HG03280 (cell line): Measurements from ENCODE around the gene TCHHL1.
"Not testable (repeated sequence)": the region's sequence is repeated elsewhere in the genome, so short reads cannot be mapped to it uniquely, and the experiment has no call there.

ENCODE experiments used
- ATAC-seq: cut with Tn5 transposase; IDR thresholded peaks from one replicate; pipeline ENCODE4 v1.9.1; 2021; ENCODE audit warnings: mild to moderate bottlenecking, moderate library complexity; ENCODE audit not compliant: unreplicated experiment

TCHHL1 gene

DNA sequence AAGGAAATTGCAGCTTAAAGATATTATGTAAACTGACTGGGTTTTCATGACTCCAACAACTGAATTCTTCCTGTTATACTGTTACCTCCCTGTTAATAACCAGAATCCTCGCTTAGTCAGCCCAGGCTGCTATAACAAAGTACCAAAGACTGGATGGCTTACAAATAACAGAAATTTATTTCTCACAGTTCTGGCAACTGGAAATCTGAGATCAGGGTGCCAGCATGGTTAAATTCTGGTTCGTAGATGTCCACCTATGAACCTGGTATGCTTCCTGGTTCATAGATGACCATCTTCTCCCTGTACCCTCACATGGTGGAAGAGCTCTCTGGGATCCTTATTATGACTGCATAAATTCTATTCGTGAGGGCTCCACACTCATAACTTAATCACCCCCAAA lies 8.1 kb upstream of the TCHHL1 start:
- no peak for ATAC-seq

DNA sequence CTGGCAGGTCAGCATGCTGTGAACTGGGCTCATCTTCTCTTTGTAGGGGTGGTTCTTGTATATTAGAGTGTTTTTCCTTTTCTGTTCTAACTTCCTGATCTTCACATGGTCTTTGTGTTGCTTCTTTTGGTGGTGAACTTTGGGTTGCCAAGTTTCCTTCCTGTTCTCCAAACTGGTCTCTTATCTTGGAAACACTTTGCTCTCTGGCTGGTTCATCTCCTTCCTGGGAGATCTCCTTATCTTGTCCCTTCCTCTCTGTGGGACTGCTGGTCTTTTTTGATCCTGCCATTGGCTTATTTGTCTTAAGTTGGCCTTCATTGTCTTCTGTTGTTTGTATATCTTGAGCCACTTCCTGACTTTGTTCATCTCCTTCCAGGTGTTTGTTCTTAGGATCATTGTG lies 2.1 kb downstream of the TCHHL1 start:
- ATAC-seq: no peak

DNA sequence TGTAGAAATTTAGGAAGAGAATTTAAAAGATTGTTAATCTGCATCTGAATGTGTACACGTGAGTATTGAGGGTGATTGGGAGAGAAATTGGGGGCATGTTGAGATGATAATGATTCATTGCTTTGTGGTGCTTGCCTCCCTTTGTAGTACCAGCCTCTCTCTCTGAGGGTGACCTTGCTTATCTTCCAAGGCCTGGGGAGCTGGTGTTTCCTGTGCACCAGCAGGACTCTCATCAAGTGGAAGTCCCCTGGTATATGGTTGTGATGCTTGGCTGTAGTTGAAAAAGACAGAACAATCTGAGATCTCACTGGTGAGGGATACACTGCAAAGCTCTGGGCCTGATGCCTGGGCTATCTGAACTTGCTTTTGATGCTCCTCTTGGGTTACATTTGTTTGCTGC lies 4.0 kb downstream of the TCHHL1 start:
- ATAC-seq: no peak

DNA sequence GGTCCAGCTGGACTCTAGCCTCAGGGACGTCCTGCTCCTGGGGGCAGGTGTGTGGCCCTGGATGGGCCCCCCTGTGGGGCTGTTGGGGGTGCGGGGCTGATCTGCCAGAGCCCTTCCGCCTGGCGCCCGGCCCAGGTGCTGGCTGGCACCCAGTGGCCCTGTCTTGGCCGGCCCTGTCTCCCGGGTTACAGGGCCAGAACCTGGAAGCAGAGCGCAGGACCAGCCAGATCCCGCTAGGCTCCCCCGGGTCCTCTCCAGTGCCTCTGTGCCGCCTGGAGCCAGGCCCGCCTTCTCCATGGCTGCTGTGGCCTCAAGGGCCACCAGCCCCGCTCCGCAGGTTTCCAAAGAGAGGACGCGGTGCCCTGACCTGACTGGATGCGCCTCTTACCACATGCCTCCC lies 7.8 kb downstream of the TCHHL1 start:
- not testable (repeated sequence) for ATAC-seq

DNA sequence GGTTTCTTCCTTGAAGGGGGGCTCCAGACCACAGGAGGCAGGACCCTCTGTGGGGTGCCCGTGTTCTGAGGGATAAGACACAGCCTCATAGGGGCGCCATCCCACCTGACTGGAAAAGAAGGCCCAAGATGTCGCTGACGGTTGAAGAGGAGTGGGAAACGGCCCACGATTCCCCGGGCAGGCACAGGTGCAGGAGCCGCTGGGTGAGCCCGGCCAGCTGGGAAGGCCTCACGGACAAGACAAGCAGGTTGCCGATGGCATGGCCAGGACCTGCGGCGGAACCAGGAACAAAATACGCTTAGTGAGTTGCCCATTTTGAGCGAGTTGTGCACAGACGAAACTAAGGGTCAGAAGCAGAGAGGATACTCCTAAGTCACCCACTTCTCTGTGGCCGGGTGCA lies 8.4 kb downstream of the TCHHL1 start:
- ATAC-seq: not testable (repeated sequence)

DNA sequence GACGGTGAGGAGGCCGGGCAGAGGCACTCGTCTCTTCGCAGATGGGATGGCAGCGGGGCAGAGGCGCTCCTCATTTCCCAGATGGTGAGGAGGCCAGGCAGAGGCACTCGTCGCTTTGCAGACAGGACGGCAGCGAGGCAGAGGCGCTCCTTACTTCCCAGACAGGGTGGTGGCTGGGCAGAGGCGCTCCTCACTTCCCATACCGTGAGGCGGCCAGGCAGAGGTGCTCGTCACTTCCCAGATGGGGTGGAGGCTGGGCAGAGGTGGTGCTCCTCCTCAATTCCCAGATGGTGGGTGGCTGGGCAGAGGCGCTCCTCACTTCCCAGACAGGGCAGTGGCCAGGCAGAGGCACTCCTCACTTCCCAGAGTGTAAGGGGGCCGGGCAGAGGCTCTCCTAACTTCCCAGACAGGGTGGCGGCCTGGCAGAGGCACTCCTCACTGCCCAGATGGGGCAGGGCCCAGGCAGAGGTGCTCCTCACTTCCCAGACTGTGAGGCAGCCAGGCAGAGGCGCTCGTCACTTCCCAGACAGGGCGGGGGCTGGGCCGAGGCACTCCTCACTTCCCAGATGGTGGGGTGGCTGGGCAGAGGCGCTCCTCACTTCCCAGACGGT lies 9.9 kb downstream of the TCHHL1 start:
- ATAC-seq: no peak

DNA sequence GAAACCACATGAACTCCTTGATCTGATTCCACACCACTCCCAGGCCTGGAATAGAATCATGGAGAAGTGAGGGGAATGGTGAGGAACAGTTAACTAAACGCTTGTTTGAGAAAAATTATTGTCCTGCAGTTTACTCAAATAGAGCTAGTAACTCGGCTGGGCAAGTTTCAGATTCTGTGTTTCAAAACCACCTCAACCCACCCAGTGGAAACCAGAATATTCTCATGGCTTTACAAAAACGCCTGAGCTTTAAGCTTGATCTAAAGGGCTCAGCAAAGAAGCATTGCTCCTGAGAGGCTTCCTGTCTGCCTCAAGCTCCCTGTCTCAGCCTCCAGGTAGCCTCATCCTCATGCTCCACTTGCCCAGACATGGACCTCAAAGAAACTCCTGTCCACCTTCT lies 16.6 kb downstream of the TCHHL1 start:
- no peak for ATAC-seq

DNA sequence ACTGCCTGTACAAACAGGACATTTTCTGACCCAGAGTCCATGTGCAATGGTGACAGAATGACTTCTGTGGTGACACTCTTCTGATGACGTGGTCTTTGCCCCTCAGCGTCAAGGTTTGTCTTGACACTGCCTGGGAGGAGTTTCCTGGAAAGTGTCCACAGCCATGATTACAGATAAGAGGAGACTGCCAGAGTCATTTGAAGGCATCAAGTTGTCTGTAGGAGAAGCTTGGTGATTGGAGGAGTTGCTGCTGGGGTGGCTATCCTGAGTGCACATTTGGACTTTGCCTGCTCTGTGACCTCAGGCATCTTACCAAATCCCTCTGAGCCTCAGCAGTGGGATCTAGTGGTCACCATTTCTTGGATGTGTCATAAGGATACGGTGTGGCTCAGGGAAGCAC lies 17.7 kb downstream of the TCHHL1 start:
- ATAC-seq: no peak

DNA sequence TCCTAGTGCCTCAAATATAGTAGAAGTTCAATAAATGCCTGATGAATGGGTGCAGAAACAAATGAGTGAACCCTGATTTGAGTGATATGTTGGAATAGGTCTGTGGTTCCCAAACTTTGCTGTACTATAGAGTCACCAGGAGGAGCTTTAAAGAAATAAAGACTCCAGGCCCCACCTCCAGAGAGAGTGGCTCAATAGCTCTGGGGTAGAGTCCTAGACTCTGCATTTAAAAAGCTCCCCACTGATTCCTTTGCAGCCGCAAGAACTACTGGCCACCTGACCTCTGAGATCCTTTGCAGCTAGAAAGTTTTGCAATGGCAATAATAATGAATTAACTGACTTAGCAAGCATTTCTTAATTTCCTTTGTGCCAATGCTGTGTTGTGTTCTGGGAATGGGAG lies 20.9 kb downstream of the TCHHL1 start:
- ATAC-seq: no peak

DNA sequence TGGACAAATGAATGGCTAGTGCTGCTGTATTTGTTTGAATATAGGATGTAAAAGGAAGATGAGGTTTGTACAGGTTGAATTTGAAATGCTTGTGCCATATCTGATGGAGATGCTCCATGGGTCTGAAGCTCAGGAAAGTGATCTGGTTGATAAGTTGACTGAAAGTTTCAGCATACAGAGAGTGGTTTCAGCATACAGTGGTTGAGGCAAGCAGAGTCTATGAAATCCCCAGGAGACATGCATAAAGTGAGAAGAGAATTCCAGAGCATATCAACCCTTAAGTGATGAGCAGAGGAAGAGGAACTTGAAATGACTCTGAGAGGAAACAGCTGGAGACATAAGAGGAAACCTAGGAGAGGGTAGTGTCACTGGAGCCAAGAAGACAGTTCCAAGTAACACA lies 21.7 kb downstream of the TCHHL1 start:
- no peak for ATAC-seq

DNA sequence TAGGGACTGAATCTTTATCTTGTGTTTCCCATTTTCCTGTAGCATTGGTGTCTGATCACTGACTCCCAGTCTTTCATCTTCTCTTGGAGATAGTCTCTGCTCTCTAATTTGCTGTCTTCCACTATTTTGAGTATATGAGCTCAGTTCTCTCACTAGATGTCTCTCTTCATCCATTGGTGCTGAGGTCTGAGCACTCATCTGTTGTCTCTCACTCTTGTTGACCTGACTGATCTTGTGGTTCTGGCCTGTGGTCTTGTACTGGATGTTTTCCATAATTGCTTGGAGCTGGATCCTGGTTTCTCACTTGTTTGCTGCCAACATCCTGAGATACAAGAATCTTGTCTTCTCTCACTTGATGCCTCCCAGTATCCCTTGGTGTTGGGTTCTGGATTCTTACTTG lies 26.9 kb downstream of the TCHHL1 start:
- no peak for ATAC-seq

DNA sequence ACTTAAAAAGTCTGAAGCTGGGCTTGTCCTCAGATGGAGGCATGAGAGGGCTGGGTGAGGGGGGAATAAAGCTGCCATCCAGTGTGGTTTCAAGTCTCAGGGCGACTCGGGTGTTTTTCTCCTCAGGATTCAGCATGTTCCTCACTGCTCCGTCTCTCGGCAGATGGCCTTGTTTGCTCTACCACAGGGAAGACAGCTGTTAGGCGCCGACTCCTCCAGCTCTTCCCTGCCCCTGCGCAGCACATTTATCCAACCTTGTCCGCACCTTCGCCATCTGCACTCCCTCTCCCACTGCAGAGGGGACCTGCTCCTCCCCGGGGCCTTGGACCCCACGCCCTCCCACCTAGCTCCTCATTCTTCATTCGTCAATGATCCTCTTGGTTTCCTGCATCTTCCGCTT lies 35.5 kb downstream of the TCHHL1 start:
- no peak for ATAC-seq

DNA sequence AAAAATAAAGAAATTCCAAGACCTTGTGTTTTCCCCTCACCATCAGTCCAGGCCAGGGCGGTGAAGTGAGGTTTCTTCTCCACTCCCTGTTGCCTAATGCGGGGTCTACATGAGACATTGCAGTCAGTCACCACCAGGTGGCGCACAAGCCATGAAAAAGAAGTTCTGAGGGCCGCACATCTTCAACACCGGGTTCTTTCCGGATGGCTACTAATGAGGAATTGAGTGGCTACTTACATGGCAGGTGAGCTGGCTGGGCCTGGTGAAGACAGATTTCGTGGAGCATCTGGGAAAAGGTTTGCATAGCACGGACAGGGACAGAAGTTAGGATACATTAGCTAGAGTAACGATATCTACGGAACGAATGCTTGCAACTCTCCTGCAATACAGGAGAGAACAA lies 36.3 kb downstream of the TCHHL1 start:
- no peak for ATAC-seq

DNA sequence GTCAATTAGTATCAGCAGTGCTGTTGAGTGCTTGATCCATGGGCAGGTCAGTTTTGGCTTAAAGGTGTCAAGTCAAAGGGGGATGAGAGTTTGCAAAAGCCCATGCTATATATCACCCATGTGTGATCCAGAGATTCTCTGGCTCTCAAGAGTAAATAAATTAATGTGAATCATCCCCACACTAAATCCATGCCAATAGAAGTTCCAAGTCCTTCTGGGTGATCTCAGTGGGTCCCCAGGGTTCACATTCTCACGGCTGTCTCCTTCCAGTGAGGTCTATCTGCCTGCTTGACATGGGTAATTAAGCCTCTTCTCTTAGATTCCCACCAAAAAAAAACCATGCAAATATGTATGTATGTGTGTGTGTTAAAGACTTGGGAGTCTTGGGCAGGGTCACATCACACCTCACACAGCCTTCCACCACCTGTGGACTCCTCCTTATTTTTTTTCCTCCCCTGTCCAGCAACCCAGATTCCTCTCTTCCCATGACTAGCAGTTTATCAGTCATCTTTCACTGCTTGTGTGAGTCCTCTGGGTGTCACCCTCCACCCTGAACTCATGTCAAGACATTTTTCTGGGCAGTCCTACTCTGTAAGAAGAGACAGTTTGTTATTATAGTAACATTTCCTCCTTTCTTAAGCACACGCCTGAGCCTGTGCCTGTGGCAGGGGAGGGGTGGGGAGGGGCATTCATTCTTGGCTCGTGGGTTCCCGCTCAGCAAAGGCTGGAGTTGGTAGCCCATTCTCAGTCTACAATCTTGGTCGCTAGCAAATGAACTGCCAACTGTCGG lies 37.8 kb downstream of the TCHHL1 start:
- ATAC-seq: no peak

DNA sequence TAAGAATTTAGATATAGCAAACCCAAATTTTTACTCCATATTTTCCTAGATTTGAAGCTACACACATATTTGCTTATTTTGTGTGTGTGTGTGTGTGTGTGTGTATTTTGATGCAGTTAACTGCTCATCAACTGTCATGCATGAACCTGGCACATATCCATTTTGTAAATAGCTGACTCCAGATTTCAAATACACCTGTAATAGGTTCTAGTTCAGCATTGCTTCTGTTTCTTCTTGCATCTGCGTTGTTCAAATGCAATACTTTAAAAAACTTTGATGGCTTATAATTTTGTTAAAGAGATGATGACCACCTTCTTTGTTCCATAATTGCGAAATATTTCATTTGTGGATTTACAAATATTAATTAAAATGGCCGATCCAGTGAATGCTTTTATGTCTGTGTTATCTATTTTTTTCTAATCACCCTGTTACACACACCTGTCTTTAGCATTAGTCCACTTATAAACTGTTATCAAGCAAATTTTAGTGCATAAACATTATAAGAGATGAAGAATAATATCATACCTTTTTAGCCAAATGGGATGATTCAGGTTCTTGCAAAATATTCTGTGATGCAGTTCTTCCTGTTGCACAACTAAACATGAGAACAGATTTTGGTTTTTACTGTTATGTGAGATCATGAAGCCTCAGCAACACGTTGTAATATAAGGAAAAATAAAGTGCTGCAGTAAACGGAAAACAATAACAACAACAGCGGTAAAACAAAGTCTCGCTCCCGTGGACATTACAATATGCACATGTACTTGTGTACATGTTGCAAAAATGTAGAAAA lies 39.4 kb downstream of the TCHHL1 start:
- ATAC-seq: no peak

DNA sequence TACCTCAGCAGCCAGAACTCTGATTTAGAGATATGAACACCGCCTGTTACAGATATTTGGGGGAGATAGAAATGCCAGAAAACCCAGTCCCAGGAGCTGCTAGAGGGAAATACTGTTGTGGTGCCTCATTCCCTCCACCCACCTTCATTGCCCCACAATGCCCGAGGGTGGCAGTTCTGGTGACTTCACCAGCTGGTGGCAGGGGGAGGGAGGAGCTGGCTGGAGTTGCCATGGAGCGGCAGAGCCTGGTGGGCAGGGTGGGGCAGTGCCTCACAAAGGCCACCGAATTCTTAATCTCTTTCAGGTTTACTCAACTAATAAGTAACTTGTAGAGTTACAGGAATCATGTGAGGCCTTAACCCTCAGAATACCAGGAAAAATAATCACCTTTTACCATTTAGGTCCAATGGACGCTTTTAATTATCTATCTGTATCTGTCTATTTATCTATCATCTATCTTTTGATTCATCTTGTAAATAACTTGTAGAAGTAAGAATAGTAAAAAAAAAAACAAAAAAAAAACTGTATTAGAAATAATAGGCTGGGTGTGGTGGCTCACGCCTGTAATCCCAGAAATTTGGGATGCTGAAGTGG lies 40.4 kb downstream of the TCHHL1 start:
- ATAC-seq: no peak

DNA sequence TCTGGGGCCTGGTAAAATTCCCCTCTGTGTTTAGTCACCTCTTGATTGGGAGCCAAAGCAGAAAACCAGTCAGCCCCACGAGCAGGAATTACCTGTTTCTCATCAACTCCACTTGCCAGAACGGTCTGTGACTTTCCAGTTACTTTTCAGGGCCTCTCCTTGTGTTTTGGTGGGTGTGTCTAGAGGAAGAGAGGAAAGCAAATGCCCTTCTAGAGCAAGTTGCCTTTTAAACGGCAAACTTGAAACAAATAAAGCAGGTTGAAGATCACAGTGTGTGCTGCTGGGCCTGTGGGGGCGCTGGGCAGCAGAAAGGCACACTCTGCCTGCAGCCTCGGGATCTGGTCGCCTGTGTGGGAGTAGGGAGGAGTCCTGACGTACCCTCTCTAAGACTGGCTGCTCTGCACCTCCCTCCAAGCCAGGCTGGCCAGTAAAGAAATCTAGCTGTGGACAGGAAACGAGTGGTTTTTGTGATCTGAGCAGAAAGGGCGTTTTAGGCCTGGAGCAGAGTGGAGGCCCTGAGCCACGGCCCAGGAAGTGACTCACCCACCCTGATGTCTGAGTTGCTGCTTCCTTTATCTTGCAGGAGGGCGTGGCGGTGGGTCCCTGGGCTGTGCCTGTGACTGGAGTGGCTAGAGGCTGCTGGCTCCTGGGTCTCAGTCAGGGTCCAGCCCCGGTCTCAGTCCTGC lies 41.0 kb downstream of the TCHHL1 start:
- peak; percentile 94 for ATAC-seq

DNA sequence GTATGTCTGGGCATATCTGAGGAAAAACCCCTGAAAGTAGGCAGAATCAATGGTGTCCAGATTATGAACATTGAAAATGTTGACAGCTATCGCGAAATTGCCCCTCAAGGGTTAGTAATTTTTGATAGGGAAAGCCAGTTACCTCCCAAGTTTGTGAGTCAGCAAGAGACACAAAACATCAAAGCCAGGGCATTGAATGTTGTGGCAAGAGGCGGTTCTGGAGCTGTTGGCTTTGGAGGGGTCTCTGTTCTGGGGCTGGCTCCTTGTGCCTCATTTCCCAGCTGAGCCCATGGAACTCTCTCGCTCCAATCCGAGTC lies 41.5 kb downstream of the TCHHL1 start:
- ATAC-seq: no peak

DNA sequence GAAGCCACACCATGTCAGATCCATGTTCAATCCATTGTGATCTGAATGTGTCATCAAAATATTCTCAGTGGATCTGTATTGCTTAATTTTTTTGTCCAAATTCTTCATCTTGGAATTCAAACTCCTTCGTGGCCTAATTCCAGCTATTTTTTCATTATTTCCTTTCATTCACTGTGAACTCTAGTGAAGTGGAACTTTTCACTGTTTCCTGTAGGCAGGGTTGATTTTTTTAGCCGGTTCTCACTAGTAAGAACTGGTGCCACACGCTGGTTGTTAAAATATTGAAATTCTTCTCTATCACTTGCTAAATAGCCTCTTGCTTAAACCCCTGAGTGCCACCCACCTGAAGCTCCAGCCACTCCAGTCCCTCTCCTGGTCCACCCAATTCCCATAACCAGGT lies 44.5 kb downstream of the TCHHL1 start:
- ATAC-seq: no peak

DNA sequence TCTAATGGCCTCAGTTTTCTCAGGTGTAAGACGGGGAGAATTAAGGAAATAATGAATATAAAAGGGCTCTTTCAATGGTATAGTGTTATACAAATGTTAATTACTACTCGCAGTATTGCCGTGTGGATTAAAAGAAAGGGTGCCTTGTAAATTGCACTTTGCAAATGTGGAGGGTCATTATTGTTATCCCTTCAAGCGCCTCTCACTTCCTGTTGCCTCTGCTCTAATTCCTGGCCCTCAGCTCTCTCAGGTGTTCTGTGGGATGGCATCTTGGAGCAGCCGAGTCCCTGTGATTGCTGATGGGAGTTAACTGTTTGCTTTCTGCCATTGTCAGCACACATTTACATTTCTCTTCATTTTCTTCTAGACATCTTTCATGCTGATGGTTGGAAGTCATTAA lies 45.0 kb downstream of the TCHHL1 start:
- no peak for ATAC-seq

DNA sequence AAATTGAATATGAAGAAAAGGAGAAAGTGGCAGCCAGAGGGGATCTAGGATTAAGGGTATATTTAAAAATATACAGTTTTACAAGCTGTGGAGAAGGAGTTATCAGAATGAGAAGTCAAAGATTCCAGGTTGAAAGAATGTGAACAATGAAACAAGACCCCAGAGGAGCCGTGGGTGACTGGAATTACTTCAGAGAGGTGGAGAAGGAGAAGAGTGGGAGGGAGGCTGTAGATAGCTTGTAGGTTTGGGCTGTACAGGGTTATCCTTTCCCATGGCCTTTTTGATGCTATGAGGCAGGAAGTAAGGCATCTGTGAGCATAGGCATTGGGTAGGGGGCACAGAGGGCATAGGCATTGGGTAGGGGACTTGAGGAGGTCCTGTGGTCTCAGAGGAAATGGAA lies 46.8 kb downstream of the TCHHL1 start:
- no peak for ATAC-seq
